Endothelial cell of umbilical vein (primary cell): ENCODE data around the gene ACTG2. TPM values are rescaled to one million over a fixed set of nuclear protein-coding genes. Genes with fewer than 3 reads are reported as not detected.

ENCODE experiments used
- BruUV-seq: library from RNA; stranded (reverse); fragments of 400-500 nt; replicated peaks from 2 replicates; lab custom pipeline; 2021; lab: Mats Ljungman, UMichigan
- CTCF ChIA-PET: fragments of 300-600, 350-600 bp; sonication (Branson Sonifier 250); formaldehyde crosslinking; loops from one replicate; lab custom pipeline; 2021; ENCODE audit warnings: antibody characterized with exemption, inconsistent platforms; lab: Charles Lee
- POLR2A ChIA-PET: fragments of 300-600, 350-600 bp; sonication (Branson Sonifier 250); formaldehyde crosslinking; loops from one replicate; lab custom pipeline; 2021; ENCODE audit warnings: antibody characterized with exemption, inconsistent platforms; lab: Charles Lee
- DNase-seq: peaks from one replicate; pipeline ENCODE4 v3.0.0-alpha.2; 2011; ENCODE audit warnings: low read depth, low spot score
- FAIRE-seq: peaks from 2 replicates; lab custom pipeline; 2011; peaks lifted over from hg19 to GRCh38; lab: Jason Lieb, UNC
- H2AFZ ChIP-seq: 2 replicates; pipeline ENCODE4 v1.6.0; 2012; ENCODE audit warnings: low read depth, low read length, control low read depth, inconsistent platforms
- H3K27ac ChIP-seq: 2 replicates; pipeline ENCODE4 v1.5.1; 2011; ENCODE audit warnings: low read depth, mild to moderate bottlenecking, control low read depth, low read length, moderate library complexity; ENCODE audit not compliant: insufficient read depth
- H3K27me3 ChIP-seq, 2 experiments: 2 replicates each; pipeline versions ENCODE4 v1.6.0 to v1.6.1; 2011; ENCODE audit warnings: low read length in 2 of 2, mixed read lengths in 1 of 2; ENCODE audit not compliant: control insufficient read depth in 2 of 2, insufficient read depth in 2 of 2
- H3K36me3 ChIP-seq, 2 experiments: 2 replicates in 1 of 2; 3 replicates in 1 of 2; pipeline ENCODE4 v1.5.1; 2011; ENCODE audit warnings: low read length in 2 of 2, mild to moderate bottlenecking in 1 of 2, moderate library complexity in 1 of 2; ENCODE audit not compliant: control insufficient read depth in 2 of 2, insufficient read depth in 2 of 2; ENCODE audit errors: extremely low read depth in 1 of 2
- H3K4me1 ChIP-seq: 3 replicates; pipeline ENCODE4 v1.5.1; 2011; ENCODE audit warnings: mild to moderate bottlenecking, low read length; ENCODE audit not compliant: control insufficient read depth, insufficient read depth; ENCODE audit errors: extremely low read depth
- H3K4me2 ChIP-seq: 2 replicates; pipeline ENCODE4 v1.6.1; 2011; ENCODE audit warnings: low read length, control low read depth, mixed read lengths; ENCODE audit not compliant: insufficient read depth
- H3K4me3 ChIP-seq, 3 experiments: fragments of 200-600 bp in 1 of 3; sonication (generic), shearing (Covaris generic) in 1 of 3; replicated peaks in 1 of 3; 2 replicates each; pipeline ENCODE4 v1.5.1; 2011 to 2016; ENCODE audit warnings: control low read depth in 3 of 3, low read length in 3 of 3, mild to moderate bottlenecking in 2 of 3, inconsistent platforms in 1 of 3, low read depth in 1 of 3, moderate library complexity in 1 of 3; ENCODE audit not compliant: insufficient read depth in 1 of 3
- H3K79me2 ChIP-seq: 2 replicates; pipeline ENCODE4 v1.6.0; 2012; ENCODE audit warnings: low read length, inconsistent platforms; ENCODE audit not compliant: control insufficient read depth, insufficient read depth
- H3K9ac ChIP-seq: replicated peaks from 2 replicates; pipeline ENCODE3; 2011; ENCODE audit warnings: low read length, control low read depth; ENCODE audit not compliant: insufficient read depth; ENCODE audit errors: extremely low read depth
- H3K9me1 ChIP-seq: replicated peaks from 3 replicates; pipeline ENCODE4 v1.6.0; 2011; ENCODE audit warnings: mild to moderate bottlenecking, low read length; ENCODE audit not compliant: control insufficient read depth, insufficient read depth; ENCODE audit errors: extremely low read depth
- H3K9me3 ChIP-seq: replicated peaks from 2 replicates; pipeline ENCODE4 v1.5.1; 2012; ENCODE audit warnings: low read length, inconsistent platforms; ENCODE audit not compliant: control insufficient read depth, insufficient read depth
- H4K20me1 ChIP-seq: replicated peaks from 2 replicates; pipeline ENCODE3; 2011; ENCODE audit warnings: mild to moderate bottlenecking, low read length; ENCODE audit not compliant: control insufficient read depth, insufficient read depth; ENCODE audit errors: extremely low read depth
- CTCF ChIP-seq, 2 donors: IDR thresholded peaks; 1 replicate in 1 of 2; 2 replicates in 1 of 2; pipeline ENCODE4 v1.5.1; 2011; ENCODE audit warnings: low read length in 2 of 2, mild to moderate bottlenecking in 2 of 2, moderate library complexity in 2 of 2, control low read depth in 1 of 2, inconsistent platforms in 1 of 2, low read depth in 1 of 2; ENCODE audit not compliant: insufficient read depth in 1 of 2; ENCODE audit errors: extremely low read depth in 1 of 2
- FOS ChIP-seq: IDR thresholded peaks from 2 replicates; pipeline ENCODE4 v1.6.1; 2011; ENCODE audit warnings: mild to moderate bottlenecking, low read length, moderate library complexity, borderline replicate concordance; ENCODE audit not compliant: insufficient read depth
- GATA2 ChIP-seq: IDR thresholded peaks from 2 replicates; pipeline ENCODE4 v1.7.0; 2011; ENCODE audit warnings: low read depth, mild to moderate bottlenecking, moderate library complexity, mixed read lengths, low read length; ENCODE audit not compliant: insufficient read length, insufficient read depth
- MYC ChIP-seq: IDR thresholded peaks from one replicate; pipeline ENCODE4 v1.6.1; 2011; ENCODE audit warnings: mild to moderate bottlenecking, low read depth, low read length
- POLR2A ChIP-seq: IDR thresholded peaks from 2 replicates; pipeline ENCODE4 v1.6.1; 2012; ENCODE audit warnings: low read depth, mild to moderate bottlenecking, control low read depth, low read length
- POLR2AphosphoS5 ChIP-seq: IDR thresholded peaks from 2 replicates; pipeline ENCODE4 v1.6.1; 2012; ENCODE audit warnings: low read depth, mild to moderate bottlenecking, control low read depth, low read length, moderate library complexity; ENCODE audit not compliant: insufficient read depth
- dilution Hi-C: fragments of 300-500 bp; cut with MboI; formaldehyde crosslinking; loops from one replicate; pipeline ENCODE4 v1.15.0; 2019; ENCODE audit warnings: low sequenced_read_pairs; ENCODE audit not compliant: extremely low pct_ligation_motif_present
- intact Hi-C: fragments of 100-400 bp; cut with micrococcal nuclease; formaldehyde crosslinking; loops from one replicate; pipeline ENCODE4 v1.10.0; 2022
- polyA plus RNA-seq, 4 experiments: library from polyadenylated mRNA; depleted of rRNA in 3 of 4; stranded (reverse) in 3 of 4; unstranded in 1 of 4; fragments of >200 nt; gene quantifications; 2 replicates each; pipeline versions ENCODE4 v1.2.1 to v1.2.3, GENCODE V29; 2011 to 2012; ENCODE audit warnings: missing spikeins in 1 of 4
- total RNA-seq: library from RNA; stranded (reverse); gene quantifications from 2 replicates; pipeline ENCODE4 v1.2.3, GENCODE V29; 2021

The ACTG2 gene
- total and polyA plus RNA-seq, 2 donors (not counting 3 experiments of a cell fraction or from before 2014, with no cell fraction given) = not detected

- Histone ChIP-seq H3K27ac (no peak overlapping the region), H3K4me2 (no peak overlapping the region), H3K4me1 (no peaks in the 10 kb centered on the region), H3K36me3 (no peaks in the 10 kb centered on the region), H3K9ac (no peak overlapping the region), H3K79me2 (no peaks in the 10 kb centered on the region), H3K27me3 (peaks cover 0 to 4% of the 10 kb centered on the region in 2 experiments), H4K20me1 (no peaks in the 10 kb centered on the region), H3K9me1 (no peaks in the 10 kb centered on the region), H3K4me3 (no peak overlapping the region), H2AFZ (no peak overlapping the region), H3K9me3 (no peaks in the 10 kb centered on the region)
- dilution Hi-C loops (no loop called here), intact Hi-C loops (no loop called here)
- CTCF ChIA-PET = interaction anchor here (1.1 kb wide), 1 partner anchor 8 kb away, joined by 3 read pairs; no protein-coding TSS in a partner anchor
- no peak for TF ChIP-seq FOS
- no peak for TF ChIP-seq POLR2A
- no peak for TF ChIP-seq GATA2
- TF ChIP-seq POLR2AphosphoS5 = no peak
- TF ChIP-seq MYC = no peak
- POLR2A ChIA-PET = no interaction called here
- BruUV-seq = no TSS peak
- DNase-seq (no peak), FAIRE-seq (no peak)
Measured at GRCh38 chr2:73890301-73891092, 2.3 kb upstream of the ACTG2 start.

GRCh38 chr2:73891276-73891901 is 1.4 kb upstream of the ACTG2 start:
- H3K27me3 ChIP-seq = peaks cover 0 to 4% of the 10 kb centered on the region in 2 experiments
- H3K4me1 ChIP-seq = no peaks in the 10 kb centered on the region
- no peak overlapping the region for H3K9ac ChIP-seq
- dilution Hi-C loops = no loop called here
- DNase-seq (no peak), FAIRE-seq (no peak)
- no TSS peak for BruUV-seq
- POLR2A ChIA-PET = no interaction called here
- H3K4me3 ChIP-seq = no peak overlapping the region
- no peaks in the 10 kb centered on the region for H3K79me2 ChIP-seq
- no peak overlapping the region for H3K27ac ChIP-seq
- intact Hi-C loops = no loop called here
- H3K9me1 ChIP-seq = no peaks in the 10 kb centered on the region
- TF ChIP-seq CTCF (IDR thresholded peaks at IDR 0.05; ENCODE audit: extremely low read depth in 1 of 2, insufficient read depth in 1 of 2, low read depth in 1 of 2, low read length in 2 of 2) = no peak
- TF ChIP-seq GATA2 = no peak
- H4K20me1 ChIP-seq = no peaks in the 10 kb centered on the region
- H2AFZ ChIP-seq = no peak overlapping the region
- H3K9me3 ChIP-seq = no peaks in the 10 kb centered on the region
- H3K4me2 ChIP-seq = no peak overlapping the region
- no peaks in the 10 kb centered on the region for H3K36me3 ChIP-seq
- CTCF ChIA-PET = interaction anchor here (1.1 kb wide), 1 partner anchor 7 kb away, joined by 3 read pairs; no protein-coding TSS in a partner anchor
